GM15510 (cell line): ENCODE measurements around the gene OR1E2.

Source experiments
- POLR2A ChIP-seq: IDR thresholded peaks from 3 replicates; pipeline ENCODE4 v1.6.1; 2011; ENCODE audit warnings: borderline replicate concordance; ENCODE audit not compliant: insufficient read length; ENCODE audit errors: extremely low read depth

OR1E2 gene

DNA sequence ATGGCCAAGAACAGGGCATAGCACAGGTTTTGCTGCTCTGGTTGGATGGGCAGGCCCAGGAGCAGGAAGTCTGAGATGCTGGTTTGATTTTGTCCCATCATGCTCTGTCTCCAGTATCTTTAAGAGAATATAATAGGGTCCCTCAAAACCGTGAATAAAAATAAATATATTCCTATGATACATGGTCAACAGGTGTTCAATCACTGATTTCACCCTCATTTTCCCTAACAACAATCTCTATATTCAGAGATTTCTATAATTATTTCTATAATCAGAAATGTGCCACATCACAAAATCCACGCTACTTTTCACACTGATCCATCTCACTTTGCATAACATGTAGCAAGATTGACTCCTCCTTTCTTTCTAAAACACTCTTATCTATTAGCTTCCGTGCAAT lies at the start of gene OR1E2:
OR1E2 (minus strand) TSS at position 101 of the 400 bp plus-strand sequence; CDS start at position 101, 0 bp downstream.
- no peak for TF ChIP-seq POLR2A

- TF ChIP-seq POLR2A: no peak
Observed at GRCh38 chr17:3482852-3483251, 49.2 kb upstream of the OR1E2 start.

DNA sequence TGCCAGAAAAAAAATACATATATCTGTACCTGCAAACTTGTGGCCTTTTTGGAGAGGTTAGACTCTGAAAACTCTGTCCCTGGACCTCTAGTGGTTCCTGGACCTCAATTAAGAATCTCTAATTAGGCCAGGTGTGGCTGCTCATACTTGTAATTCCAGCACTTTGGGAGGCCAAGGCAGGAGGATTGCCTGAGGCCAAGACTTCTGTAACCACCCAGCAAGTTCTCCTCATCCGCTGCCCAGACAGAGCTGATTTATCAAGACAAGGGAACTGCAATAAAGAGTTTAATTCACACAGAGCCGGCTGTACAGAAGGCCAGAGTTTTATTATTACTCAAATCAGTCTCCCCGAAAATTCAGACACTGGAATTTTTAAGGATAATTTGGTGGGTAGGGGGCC lies 46.3 kb upstream of the OR1E2 start:
- no peak for TF ChIP-seq POLR2A

- no peak for TF ChIP-seq POLR2A
Observed at GRCh38 chr17:3475812-3476610, 42.4 kb upstream of the OR1E2 start, which contains the start of gene ASPA. Gene ASPA (plus strand): TSS chr17:3475997. CDS start chr17:3476160, 163 bp downstream.

DNA sequence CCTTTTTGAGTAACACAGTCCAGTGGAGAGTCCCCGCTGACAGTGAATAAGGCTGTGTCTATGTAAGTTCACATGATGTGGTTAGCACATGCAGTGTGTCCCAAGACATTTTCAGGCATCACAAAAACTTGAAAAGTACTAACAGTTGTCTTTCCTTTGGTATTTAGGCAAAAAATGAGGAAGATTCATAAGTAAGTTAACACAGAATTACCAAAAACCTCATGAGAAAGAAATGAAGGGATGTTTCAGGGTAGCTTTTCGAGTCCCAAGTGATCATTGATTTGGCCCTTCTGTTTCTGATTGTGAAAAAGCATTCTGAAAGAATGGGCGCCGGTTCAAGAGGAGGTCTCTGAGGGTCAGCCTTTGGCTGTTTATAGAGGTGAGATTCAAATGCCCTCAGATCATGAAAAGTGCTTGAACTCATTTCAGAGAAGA lies 41.6 kb upstream of the OR1E2 start:
- TF ChIP-seq POLR2A: no peak

DNA sequence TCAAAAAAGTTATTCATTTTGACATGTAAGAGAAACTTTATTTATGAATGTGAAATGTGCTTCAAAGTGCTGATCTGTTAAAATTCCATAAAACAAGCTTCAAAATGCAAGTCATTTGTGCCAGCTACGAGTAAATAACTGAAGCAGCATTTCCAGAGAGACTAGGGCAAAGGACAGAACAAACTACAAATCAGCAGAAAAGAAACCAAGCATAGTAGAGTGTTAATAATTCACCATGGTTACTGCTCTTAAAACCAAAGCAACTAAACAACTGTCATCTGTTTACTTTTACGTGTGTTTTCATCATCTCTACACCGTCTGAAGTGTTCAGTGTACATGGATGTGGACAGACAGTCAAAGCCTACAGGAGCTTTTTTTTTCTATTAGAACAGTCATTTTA lies 40.6 kb upstream of the OR1E2 start:
- TF ChIP-seq POLR2A: no peak

DNA sequence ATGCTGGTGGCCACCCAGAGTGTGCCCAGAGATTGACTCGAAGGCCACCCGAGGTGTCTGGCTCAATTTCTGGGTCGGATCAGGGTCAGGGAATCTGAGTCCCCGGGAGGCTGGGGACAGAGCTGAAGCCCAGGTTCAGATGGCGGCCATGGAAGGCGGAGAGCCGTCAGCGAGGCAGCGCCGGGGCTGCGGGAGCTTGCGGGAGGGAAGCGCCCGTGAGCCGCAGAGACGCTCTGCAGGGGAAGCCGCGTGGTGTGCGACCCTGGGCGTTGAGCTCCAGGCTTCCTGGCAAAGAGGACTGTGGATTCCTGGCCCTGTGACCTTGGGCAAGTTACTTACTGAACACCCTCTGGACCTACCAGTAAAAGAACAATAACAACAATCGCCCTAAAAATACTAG lies 38.5 kb upstream of the OR1E2 start:
- TF ChIP-seq POLR2A: no peak

GRCh38 chr17:3471599-3471998 lies 38.0 kb upstream of the OR1E2 start, which contains the start of gene SPATA22:
Gene SPATA22 (minus strand): TSS chr17:3471819. CDS start chr17:3469325, 2,494 bp downstream.
- no peak for TF ChIP-seq POLR2A

DNA sequence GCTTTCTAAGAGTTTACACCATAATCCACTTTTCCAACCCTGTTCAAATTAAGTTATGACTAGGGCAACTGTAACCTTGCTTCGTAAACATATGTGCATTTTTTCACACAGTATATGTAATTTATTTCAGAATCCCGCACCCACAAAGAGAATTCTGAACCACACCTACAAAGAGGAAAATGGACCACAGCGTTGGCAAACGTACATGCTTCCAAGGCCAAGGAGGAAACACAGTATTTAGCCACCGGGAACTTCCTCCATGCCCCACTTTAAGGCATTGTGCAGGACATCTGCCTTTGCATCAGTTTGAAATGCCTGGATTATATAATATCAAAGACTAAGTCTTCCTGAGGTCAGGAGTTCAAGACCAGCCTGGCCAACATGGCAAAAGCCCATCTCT lies 35.9 kb upstream of the OR1E2 start:
- no peak for TF ChIP-seq POLR2A

DNA sequence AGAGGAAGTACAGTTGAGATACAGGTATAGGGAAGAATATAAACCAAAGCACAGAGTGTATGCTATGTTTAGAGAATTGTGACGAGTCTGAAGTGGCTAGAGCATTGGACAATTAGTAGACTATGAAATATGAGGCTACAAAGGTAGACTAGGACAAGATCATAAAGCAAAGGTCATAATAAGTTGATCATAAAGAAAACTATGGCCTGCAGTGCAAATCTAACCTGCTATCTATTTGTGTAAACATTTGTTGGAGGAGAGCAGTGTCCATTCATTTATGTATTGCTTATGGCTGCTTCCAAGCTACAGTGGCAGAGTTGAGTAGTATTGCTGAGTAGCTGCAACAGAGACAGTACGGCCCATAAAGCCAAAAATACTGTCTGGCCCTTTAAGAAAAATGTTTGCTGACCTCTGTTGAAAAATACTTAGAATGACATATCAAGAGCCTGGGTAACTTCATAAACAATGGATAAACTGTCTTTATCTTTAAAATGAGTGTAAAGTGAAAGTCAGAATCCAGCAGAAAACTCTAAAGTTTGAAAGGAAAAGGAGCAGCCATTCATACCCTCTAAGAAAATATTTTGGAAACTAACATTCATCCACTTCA lies 14.5 kb upstream of the OR1E2 start:
- no peak for TF ChIP-seq POLR2A

GRCh38 chr17:3447625-3448024 lies 14.0 kb upstream of the OR1E2 start:
- no peak for TF ChIP-seq POLR2A

DNA sequence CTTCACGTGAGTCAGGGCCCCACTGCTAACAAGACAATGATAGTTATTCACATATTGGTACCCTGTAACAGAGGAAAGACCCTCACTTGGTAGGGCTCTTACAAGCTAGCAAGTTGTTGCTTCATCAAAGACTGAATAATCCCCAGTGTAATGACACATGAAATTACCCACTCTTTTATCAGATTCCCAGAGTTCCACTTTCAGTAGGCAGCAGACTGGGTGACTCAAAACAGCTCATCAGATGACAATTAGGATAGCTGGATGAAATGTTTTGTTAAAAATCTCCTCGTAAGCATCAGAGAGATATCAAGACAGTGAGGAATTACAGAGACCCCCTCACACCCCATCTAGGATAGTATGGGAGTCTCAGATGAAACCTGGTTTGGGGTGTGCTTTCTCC lies 6.8 kb upstream of the OR1E2 start:
- no peak for TF ChIP-seq POLR2A

GRCh38 chr17:3438368-3438767 lies 4.7 kb upstream of the OR1E2 start:
- no peak for TF ChIP-seq POLR2A

DNA sequence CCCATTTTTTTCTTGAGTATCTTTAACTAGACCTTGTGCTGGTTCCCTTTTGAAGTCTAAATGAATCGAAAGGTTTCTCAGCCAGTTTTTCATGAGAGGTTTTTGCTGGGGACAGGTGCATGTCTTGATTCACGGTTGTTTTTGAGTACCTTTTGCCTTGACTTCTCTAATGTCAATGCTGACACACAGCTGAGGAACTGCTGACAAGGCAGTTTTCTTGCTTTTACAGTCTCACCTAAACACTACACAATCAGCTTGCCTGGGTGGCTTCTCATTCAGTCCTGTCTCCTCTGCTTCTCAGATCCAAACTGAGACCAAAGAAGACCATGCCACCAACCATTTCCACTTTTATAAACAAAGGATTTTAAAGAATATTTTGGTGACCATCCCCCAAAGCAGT lies 15.4 kb downstream of the OR1E2 start:
- TF ChIP-seq POLR2A: no peak

GRCh38 chr17:3415610-3416009 lies 18.0 kb downstream of the OR1E2 start:
- TF ChIP-seq POLR2A: no peak

DNA sequence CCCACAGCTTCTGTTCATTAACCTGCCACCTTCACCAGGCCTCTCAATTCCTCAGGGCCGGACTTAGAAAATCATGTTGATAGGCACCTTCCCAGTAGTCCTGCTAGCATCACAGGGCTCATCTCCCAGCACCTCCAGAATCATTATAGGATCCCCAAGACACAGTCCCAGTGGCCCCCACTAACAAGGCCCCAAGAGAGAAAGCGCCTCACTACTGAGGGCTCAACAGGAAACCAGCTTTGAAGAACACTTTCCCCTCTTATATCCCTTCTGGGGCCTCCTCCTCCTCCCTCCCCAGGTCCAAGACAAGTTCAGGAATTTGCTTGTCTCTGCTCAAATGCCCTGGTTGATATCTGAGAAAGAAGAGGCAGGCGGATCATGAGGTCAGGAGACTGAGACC lies 22.6 kb downstream of the OR1E2 start, which contains the start of gene OR3A3:
OR3A3 (plus strand) TSS at position 301 of the 400 bp plus-strand sequence.
- no peak for TF ChIP-seq POLR2A
